PFSK-1 (cell line): ENCODE results near the gene KCNN1.

Experiments used
- POLR2AphosphoS5 ChIP-seq: IDR thresholded peaks from 2 replicates; pipeline ENCODE4 v1.6.1; 2012; ENCODE audit warnings: low read depth, mild to moderate bottlenecking, control low read depth, low read length, moderate library complexity
- REST ChIP-seq, 2 experiments: IDR thresholded peaks; 2 replicates each; pipeline versions ENCODE4 v1.6.1 to v1.8.0; 2011 to 2012; ENCODE audit warnings: low read depth in 2 of 2, low read length in 2 of 2, control low read depth in 1 of 2, inconsistent platforms in 1 of 2, mild to moderate bottlenecking in 1 of 2, moderate library complexity in 1 of 2; ENCODE audit not compliant: insufficient read depth in 1 of 2
- SIN3A ChIP-seq: IDR thresholded peaks from 2 replicates; pipeline ENCODE4 v1.6.1; 2012; ENCODE audit warnings: mild to moderate bottlenecking, low read length, moderate library complexity, borderline replicate concordance; ENCODE audit not compliant: insufficient read depth
- TAF1 ChIP-seq: IDR thresholded peaks from 2 replicates; pipeline ENCODE4 v1.6.1; 2012; ENCODE audit warnings: low read length, control low read depth, borderline replicate concordance; ENCODE audit not compliant: insufficient read depth

GRCh38 chr19:17953869-17954268, 13.0 kb upstream of the KCNN1 start:
- no peak for TF ChIP-seq REST (IDR thresholded peaks at IDR 0.05; ENCODE audit: insufficient read depth in 1 of 2, low read depth in 2 of 2, low read length in 2 of 2)
- no peak for TF ChIP-seq TAF1
- TF ChIP-seq POLR2AphosphoS5 = no peak
- TF ChIP-seq SIN3A = no peak
